ENCODE results near the gene NADK2. TPM values are rescaled to one million over a fixed set of nuclear protein-coding genes. Genes with fewer than 3 reads are reported as not detected.

The NADK2 gene
- total and polyA plus RNA-seq, 7 donors: 7.8 to 57.9 (median 39.6) TPM

DNA sequence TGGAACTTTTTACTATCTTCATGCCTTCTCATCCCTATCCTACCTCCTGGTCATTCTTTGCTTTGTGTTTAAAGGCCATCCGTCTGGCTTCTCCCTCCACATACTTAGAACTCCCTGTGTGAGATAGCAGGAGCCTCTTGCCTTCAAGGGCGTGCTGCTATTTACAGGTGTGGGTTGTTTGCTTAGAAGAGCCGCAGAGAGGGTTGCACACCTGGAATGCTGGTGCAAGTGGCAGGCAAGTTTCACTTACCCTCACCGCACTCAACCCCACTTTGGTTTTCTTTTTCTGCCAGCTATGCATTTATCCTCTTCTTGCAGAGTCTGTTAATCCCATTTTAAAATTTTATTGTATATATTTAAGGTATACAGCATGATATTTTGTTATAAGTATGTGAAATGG lies 77.3 kb downstream of the NADK2 start:
- Histone ChIP-seq H3K4me3 (no peak overlapping the region), H3K36me3 (peaks cover 0 to 98% (median 9%) of the 10 kb centered on the region in 4 donors), H3K9me3 (no peaks in the 10 kb centered on the region), H3K27ac (no peak overlapping the region), H3K4me1 (no peaks in the 10 kb centered on the region), H3K27me3 (no peaks in the 10 kb centered on the region)
- intact Hi-C loops (cut with DNase I): no loop called here
- no peak for TF ChIP-seq POLR2A (IDR thresholded peaks at IDR 0.05)
- no peak for TF ChIP-seq EP300 (IDR thresholded peaks at IDR 0.05)
- TF ChIP-seq POLR2AphosphoS5 (IDR thresholded peaks at IDR 0.05): no peak
- TF ChIP-seq, protein P1, sequence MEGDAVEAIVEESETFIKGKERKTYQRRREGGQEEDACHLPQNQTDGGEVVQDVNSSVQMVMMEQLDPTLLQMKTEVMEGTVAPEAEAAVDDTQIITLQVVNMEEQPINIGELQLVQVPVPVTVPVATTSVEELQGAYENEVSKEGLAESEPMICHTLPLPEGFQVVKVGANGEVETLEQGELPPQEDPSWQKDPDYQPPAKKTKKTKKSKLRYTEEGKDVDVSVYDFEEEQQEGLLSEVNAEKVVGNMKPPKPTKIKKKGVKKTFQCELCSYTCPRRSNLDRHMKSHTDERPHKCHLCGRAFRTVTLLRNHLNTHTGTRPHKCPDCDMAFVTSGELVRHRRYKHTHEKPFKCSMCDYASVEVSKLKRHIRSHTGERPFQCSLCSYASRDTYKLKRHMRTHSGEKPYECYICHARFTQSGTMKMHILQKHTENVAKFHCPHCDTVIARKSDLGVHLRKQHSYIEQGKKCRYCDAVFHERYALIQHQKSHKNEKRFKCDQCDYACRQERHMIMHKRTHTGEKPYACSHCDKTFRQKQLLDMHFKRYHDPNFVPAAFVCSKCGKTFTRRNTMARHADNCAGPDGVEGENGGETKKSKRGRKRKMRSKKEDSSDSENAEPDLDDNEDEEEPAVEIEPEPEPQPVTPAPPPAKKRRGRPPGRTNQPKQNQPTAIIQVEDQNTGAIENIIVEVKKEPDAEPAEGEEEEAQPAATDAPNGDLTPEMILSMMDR (IDR thresholded peaks at IDR 0.05): no peak
- no peak for DNase-seq
- 89 to 93% methylated on average over 4 of the region's 4 CpGs for WGBS, 2 donors

DNA sequence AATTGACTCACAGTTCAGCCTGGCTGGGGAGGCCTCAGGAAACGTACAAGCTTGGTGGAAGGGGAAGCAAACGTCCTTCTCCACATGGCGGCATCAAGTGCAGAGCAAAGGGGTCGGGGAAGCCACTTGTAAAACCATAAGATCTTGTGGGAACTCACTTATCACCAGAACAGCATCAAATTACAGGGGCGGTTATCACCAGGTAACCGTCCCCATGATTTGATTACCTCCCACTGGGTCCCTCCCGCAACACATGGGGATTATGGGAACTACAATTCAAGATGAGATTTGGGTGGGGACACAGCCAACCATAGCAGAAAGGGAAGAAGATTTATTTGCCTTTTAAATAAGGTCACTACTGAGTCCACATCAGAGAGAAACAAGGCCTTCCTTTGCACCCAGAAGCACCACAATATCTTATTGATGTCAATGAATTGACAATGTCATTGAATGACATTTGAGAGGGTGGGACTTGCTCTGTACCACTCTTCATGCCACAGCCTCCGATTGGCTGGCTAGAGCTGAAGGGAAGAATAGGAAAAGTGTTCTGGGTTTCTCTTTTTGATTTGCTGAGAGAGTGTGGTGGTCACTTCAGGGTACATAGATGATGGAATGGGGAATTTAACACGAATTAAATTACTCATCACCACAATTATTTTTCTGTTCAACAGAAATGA lies 78.8 kb downstream of the NADK2 start:
- Histone ChIP-seq H3K4me1 (peaks cover 0 to 4% (median 0%) of the 10 kb centered on the region in 4 donors), H3K36me3 (peaks cover 0 to 98% (median 3%) of the 10 kb centered on the region in 4 donors), H3K27ac (no peak overlapping the region), H3K9me3 (no peaks in the 10 kb centered on the region), H3K4me3 (no peak overlapping the region), H3K27me3 (no peaks in the 10 kb centered on the region)
- DNase-seq: no peak
- intact Hi-C loops (cut with DNase I): no loop called here
- no peak for TF ChIP-seq POLR2A (IDR thresholded peaks at IDR 0.05)
- TF ChIP-seq POLR2AphosphoS5 (IDR thresholded peaks at IDR 0.05): no peak
- TF ChIP-seq, protein P1 (IDR thresholded peaks at IDR 0.05): no peak
- TF ChIP-seq EP300 (IDR thresholded peaks at IDR 0.05): no peak
- WGBS, 2 donors: 88 to 92% methylated on average over 9 of the region's 9 CpGs

DNA sequence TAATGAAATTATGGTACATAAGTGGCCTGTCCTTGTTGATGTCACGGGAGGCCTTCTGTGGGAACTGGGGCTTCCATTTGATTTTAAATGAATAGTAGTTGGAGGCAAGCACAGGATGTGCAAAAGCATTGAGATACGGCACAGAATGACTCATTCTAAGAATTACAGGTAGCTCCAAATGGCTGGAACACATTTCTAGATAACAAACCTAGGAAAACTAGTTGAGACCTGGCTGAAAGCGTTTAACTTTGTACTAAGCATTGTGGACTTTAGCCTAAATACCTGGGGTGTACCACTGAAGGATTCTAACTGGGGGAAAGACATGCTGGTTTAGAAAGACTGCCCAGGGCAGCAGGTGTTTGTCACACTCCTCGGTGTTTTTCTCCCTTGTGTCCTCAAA lies 80.4 kb downstream of the NADK2 start:
- TF ChIP-seq POLR2A (IDR thresholded peaks at IDR 0.05) (no peak), EP300 (IDR thresholded peaks at IDR 0.05) (no peak), POLR2AphosphoS5 (IDR thresholded peaks at IDR 0.05) (no peak)
- TF ChIP-seq, protein P1 (IDR thresholded peaks at IDR 0.05): no peak
- intact Hi-C loops (cut with DNase I): no loop called here

DNA sequence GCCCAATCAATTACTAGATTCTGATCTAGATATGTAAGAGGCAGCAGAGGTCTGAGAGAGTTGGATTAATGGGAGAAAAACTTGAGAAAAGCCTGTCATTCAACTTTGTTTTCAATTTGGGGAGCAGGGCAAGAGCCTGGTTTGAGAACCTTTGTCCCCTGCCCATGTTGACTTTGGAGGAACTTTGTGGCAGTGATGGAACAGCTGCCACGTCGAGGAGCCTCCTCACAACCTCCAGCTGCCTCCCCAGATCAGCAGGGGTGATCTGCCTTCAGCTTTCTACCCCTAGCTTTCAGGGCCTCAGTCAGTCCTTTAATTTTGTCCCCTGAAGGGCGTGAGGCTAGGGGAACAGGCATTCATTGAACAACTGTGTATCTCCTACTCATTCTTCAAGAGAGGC lies 81.1 kb downstream of the NADK2 start:
- Histone ChIP-seq H3K4me3 (no peak overlapping the region), H3K9me3 (no peaks in the 10 kb centered on the region), H3K36me3 (peaks cover 0 to 93% (median 3%) of the 10 kb centered on the region in 4 donors), H3K4me1 (peaks cover 0 to 13% (median 4%) of the 10 kb centered on the region in 4 donors), H3K27ac (no peak overlapping the region), H3K27me3 (no peaks in the 10 kb centered on the region)
- DNase-seq: no peak
- TF ChIP-seq EP300 (IDR thresholded peaks at IDR 0.05) (no peak), POLR2AphosphoS5 (IDR thresholded peaks at IDR 0.05) (no peak), POLR2A (IDR thresholded peaks at IDR 0.05) (no peak)
- TF ChIP-seq, protein P1 (IDR thresholded peaks at IDR 0.05): no peak
- intact Hi-C loops (cut with DNase I): no loop called here
- 58 to 85% methylated on average over 3 of the region's 3 CpGs for WGBS, 2 donors

More for the DNA sequence above, 80.4 kb downstream of the NADK2 start:
- WGBS, 2 donors: 90 to 91% methylated on average over 4 of the region's 4 CpGs
- H3K9me3 ChIP-seq: no peaks in the 10 kb centered on the region
- H3K36me3 ChIP-seq: peaks cover 0 to 98% (median 3%) of the 10 kb centered on the region in 4 donors
- no peak for DNase-seq
- H3K27ac ChIP-seq: no peak overlapping the region
- no peak overlapping the region for H3K4me3 ChIP-seq
- H3K4me1 ChIP-seq: peaks cover 0 to 6% (median 3%) of the 10 kb centered on the region in 4 donors
- no peaks in the 10 kb centered on the region for H3K27me3 ChIP-seq

All from sigmoid colon (tissue), 7 donors.